K562 (cell line): ENCODE data around the gene CPNE2. TPM values are rescaled to one million over a fixed set of nuclear protein-coding genes. Genes with fewer than 3 reads are reported as not detected.

Experiments
- ATAC-seq: fragments of 200-7000 bp; cut with Tn5 transposase; 3 replicates; pipeline ENCODE4 v1.9.1; 2020; ENCODE audit warnings: moderate library complexity
- BruUV-seq: library from RNA; stranded (reverse); fragments of 400-500 nt; replicated peaks from 2 replicates; lab custom pipeline; 2021; lab: Mats Ljungman, UMichigan
- CTCF ChIA-PET: fragments of 300-600 bp; formaldehyde crosslinking; extraction: SDS; loops from one replicate; lab custom pipeline; 2021; ENCODE audit warnings: low intra/inter-chr PET ratio; lab: Yijun Ruan, JAX
- POLR2A ChIA-PET: fragments of 300-600, 350-650 bp; sonication (Branson Sonifier 250); formaldehyde crosslinking; extraction: SDS; loops from one replicate; lab custom pipeline; 2021; ENCODE audit warnings: antibody characterized with exemption, inconsistent platforms; lab: Yijun Ruan, JAX
- DNase-seq, 4 experiments: peaks; one replicate each; pipeline versions ENCODE4 v3.0.0 to v3.0.0-alpha.2; 2011 to 2018; ENCODE audit warnings: low spot score in 3 of 4, mixed read lengths in 3 of 4; ENCODE audit errors: extremely low read depth in 1 of 4
- FAIRE-seq: peaks from 2 replicates; lab custom pipeline; 2011; peaks lifted over from hg19 to GRCh38; lab: Jason Lieb, UNC
- H2AFZ ChIP-seq: 2 replicates; pipeline ENCODE4 v1.6.0; 2011; ENCODE audit warnings: low read depth, low read length, control low read depth, inconsistent platforms
- H3K27ac ChIP-seq: fragments of 200-600 bp; 3 replicates; pipeline ENCODE4 v1.8.0; 2011; ENCODE audit warnings: low read depth, mild to moderate bottlenecking, control low read depth, inconsistent platforms, low read length, moderate library complexity, mixed read lengths; ENCODE audit errors: extremely low read depth
- H3K27me3 ChIP-seq, 2 experiments: fragments of 300-600 bp in 1 of 2; 2 replicates in 1 of 2; 3 replicates in 1 of 2; pipeline versions ENCODE4 v1.6.0 to v1.8.0; 2011; ENCODE audit warnings: inconsistent platforms in 2 of 2, low read length in 2 of 2, mild to moderate bottlenecking in 1 of 2, mixed read lengths in 1 of 2, moderate library complexity in 1 of 2; ENCODE audit not compliant: control insufficient read depth in 2 of 2, insufficient read depth in 2 of 2
- H3K36me3 ChIP-seq: fragments of 300-600 bp; 3 replicates; pipeline ENCODE4 v1.8.0; 2011; ENCODE audit warnings: mild to moderate bottlenecking, low read length, inconsistent platforms; ENCODE audit not compliant: control insufficient read depth, insufficient read depth
- H3K4me1 ChIP-seq, 2 experiments: fragments of 200-600 bp in 1 of 2; replicated peaks in 1 of 2; 2 replicates in 1 of 2; 3 replicates in 1 of 2; pipeline versions ENCODE4 v1.5.1 to v1.8.0; 2011; ENCODE audit warnings: inconsistent platforms in 2 of 2, low read length in 2 of 2, mild to moderate bottlenecking in 1 of 2, mixed read lengths in 1 of 2, moderate library complexity in 1 of 2; ENCODE audit not compliant: control insufficient read depth in 2 of 2, insufficient read depth in 2 of 2
- H3K4me2 ChIP-seq: 2 replicates; pipeline ENCODE4 v1.6.1; 2011; ENCODE audit warnings: low read length, control low read depth, inconsistent platforms, mixed read lengths; ENCODE audit not compliant: insufficient read depth
- H3K4me3 ChIP-seq: fragments of 200-600 bp; sonication (generic), shearing (Covaris generic); 2 replicates; pipeline ENCODE4 v1.5.1; 2016; ENCODE audit warnings: control low read depth, inconsistent platforms
- H3K79me2 ChIP-seq: fragments of 200-600 bp; 3 replicates; pipeline ENCODE4 v1.8.0; 2011; ENCODE audit warnings: low read length, inconsistent platforms; ENCODE audit not compliant: control insufficient read depth, insufficient read depth
- H3K9ac ChIP-seq, 2 experiments: 2 replicates each; pipeline versions ENCODE4 v1.6.0 to v1.6.1; 2011; ENCODE audit warnings: low read depth in 2 of 2, low read length in 2 of 2, control low read depth in 1 of 2, inconsistent platforms in 1 of 2, mild to moderate bottlenecking in 1 of 2, mixed read lengths in 1 of 2; ENCODE audit not compliant: insufficient read depth in 1 of 2
- H3K9me1 ChIP-seq: one replicate; pipeline ENCODE4 v1.6.0; 2011; ENCODE audit warnings: inconsistent platforms, mild to moderate bottlenecking, low read length, moderate library complexity; ENCODE audit not compliant: control insufficient read depth, insufficient read depth
- H3K9me3 ChIP-seq: replicated peaks from 2 replicates; pipeline ENCODE4 v1.5.1; 2011; ENCODE audit warnings: low read depth, low read length, inconsistent platforms; ENCODE audit not compliant: control insufficient read depth, insufficient read depth
- H4K20me1 ChIP-seq: replicated peaks from 2 replicates; pipeline ENCODE4 v1.6.1; 2011; ENCODE audit warnings: low read length, inconsistent platforms, mixed read lengths; ENCODE audit not compliant: control insufficient read depth, insufficient read depth
- BACH1 ChIP-seq: fragments of 200-800 bp; sonication (Bioruptor generic); IDR thresholded peaks from 2 replicates; pipeline ENCODE4 v1.6.1; 2016; ENCODE audit warnings: missing genetic modification characterization, missing compliant biosample characterization
- CHCHD3 ChIP-seq: fragments of 250-450 bp; sonication (Bioruptor Pico); IDR thresholded peaks from 2 replicates; pipeline ENCODE4 v2.1.2; 2022; ENCODE audit warnings: mild to moderate bottlenecking
- GABPA ChIP-seq: fragments of 200-800 bp; sonication (Bioruptor generic); conservative IDR thresholded peaks from 2 replicates; pipeline ENCODE4 v1.6.1; 2016; ENCODE audit warnings: low read depth, missing genetic modification characterization, missing compliant biosample characterization
- JUN ChIP-seq, 2 experiments: sonication (generic) in 1 of 2; formaldehyde crosslinking in 1 of 2; IDR thresholded peaks; 2 replicates each; pipeline versions ENCODE4 v1.6.1 to v1.8.0; 2012 to 2022; ENCODE audit warnings: borderline replicate concordance in 2 of 2, mild to moderate bottlenecking in 2 of 2, improper control_type of control experiment in 1 of 2, low read depth in 1 of 2, low read length in 1 of 2, missing genetic modification reagents in 1 of 2
- MED1 ChIP-seq: sonication (generic); formaldehyde crosslinking; IDR thresholded peaks from 2 replicates; pipeline ENCODE4 v1.8.1; 2023; ENCODE audit warnings: missing genetic modification reagents, borderline replicate concordance
- NFIX ChIP-seq: fragments of 250-450 bp; sonication (Bioruptor Pico); IDR thresholded peaks from 2 replicates; pipeline ENCODE4 v1.4.0; 2020; ENCODE audit warnings: low read depth, mild to moderate bottlenecking, moderate library complexity
- PHF8 ChIP-seq: fragments of 200-600 bp; sonication (generic); IDR thresholded peaks from 2 replicates; pipeline ENCODE4 v1.6.1; 2012; ENCODE audit warnings: mixed run types, mild to moderate bottlenecking, inconsistent platforms, low read length, moderate library complexity, borderline replicate concordance
- SMAD4 ChIP-seq: fragments of 250-450 bp; sonication (Bioruptor Pico); conservative IDR thresholded peaks from 2 replicates; pipeline ENCODE4 v1.8.0; 2021; ENCODE audit warnings: inconsistent platforms, mild to moderate bottlenecking, moderate library complexity
- TRIM28 ChIP-seq: fragments of 450-650 bp; IDR thresholded peaks from 2 replicates; pipeline ENCODE4 v1.6.1; 2017
- XRCC5 ChIP-seq: fragments of 200-400 bp; formaldehyde crosslinking; IDR thresholded peaks from 2 replicates; pipeline ENCODE4 v1.6.1; 2017; ENCODE audit warnings: low read depth, mild to moderate bottlenecking, low read length
- ZKSCAN8 ChIP-seq: fragments of 200-800 bp; sonication (Bioruptor generic); IDR thresholded peaks from 2 replicates; pipeline ENCODE4 v1.6.1; 2016; ENCODE audit warnings: missing genetic modification characterization, missing compliant biosample characterization
- WGBS: fragments of 100-300 bp; shearing (Covaris generic); methylation state at CpG from one replicate; pipeline ENCODE4 v1.1.6; 2016; ENCODE audit warnings: low coverage, mixed read lengths; ENCODE audit not compliant: insufficient coverage; ENCODE audit errors: missing lambda C conversion rate; 5-methylcytosine and 5-hydroxymethylcytosine counted together
- in situ Hi-C: fragments of 300-500 bp; cut with MboI; formaldehyde crosslinking; loops from 4 replicates; pipeline ENCODE4 v1.15.0; 2018; ENCODE audit warnings: inconsistent platforms, mixed read lengths
- intact Hi-C: fragments of 100-400 bp; cut with micrococcal nuclease; formaldehyde crosslinking; loops from 2 replicates; pipeline ENCODE4 v1.14.2; 2022
- polyA plus RNA-seq, 8 experiments: library from polyadenylated mRNA; depleted of rRNA in 4 of 8; stranded (reverse) in 5 of 8; unstranded in 3 of 8; fragments of >200 nt; fragmentation: Nextera tagmentation in 2 of 8; fragmentation: Illumina TruSeq in 1 of 8; extraction: Ambion mirVana in 2 of 8; extraction: Trizol in 1 of 8; gene quantifications; 2 replicates each; pipeline versions ENCODE4 v1.2.1 to v1.2.3, GENCODE V29; 2011 to 2014; ENCODE audit warnings: inconsistent platforms in 1 of 8, missing spikeins in 1 of 8
- total RNA-seq, 7 experiments: library from RNA; depleted of rRNA in 6 of 7; stranded (reverse); fragments of >200 nt in 6 of 7; fragmentation: Illumina TruSeq in 2 of 7; extraction: Trizol in 2 of 7; gene quantifications; 2 replicates each; pipeline versions ENCODE4 v1.2.1 to v1.2.3, GENCODE V29; 2011 to 2021; ENCODE audit warnings: low replicate concordance in 1 of 7
- TF ChIP-seq, protein P1 (sequence below): sonication (generic); formaldehyde crosslinking; IDR thresholded peaks from 2 replicates; pipeline ENCODE4 v1.8.0; 2022; ENCODE audit warnings: missing genetic modification reagents, mild to moderate bottlenecking, borderline replicate concordance
- TF ChIP-seq, protein P2 (sequence below): fragments of 250-450 bp; sonication (Bioruptor Pico); IDR thresholded peaks from 2 replicates; pipeline ENCODE4 v1.4.0; 2020

The CPNE2 gene
- total and polyA plus RNA-seq, 9 of the 15 experiments (the other 6 are each of a cell fraction or from before 2014, with no cell fraction given): 3.0 to 13.9 (median 8.6) TPM

DNA sequence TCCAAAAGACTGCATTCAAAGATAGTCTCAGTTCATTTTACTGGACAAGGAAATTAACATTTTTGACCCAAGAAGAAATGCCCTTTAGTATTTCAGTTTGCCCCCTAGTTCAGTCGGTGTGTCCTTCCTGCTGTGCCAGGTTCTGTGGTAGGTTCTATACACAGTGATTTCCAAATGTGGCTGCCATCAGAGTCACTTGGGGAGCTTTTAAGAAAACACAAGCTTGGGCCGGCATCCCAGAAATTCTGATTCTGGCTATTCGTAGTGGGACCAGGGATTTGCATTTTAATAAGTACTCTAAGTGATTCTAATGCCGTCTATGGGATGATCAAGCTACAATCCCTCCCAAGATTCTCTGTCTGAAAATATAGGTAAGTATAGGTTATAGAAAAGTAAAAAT is 103.9 kb downstream of the CPNE2 start:
- H3K79me2 ChIP-seq: peaks cover 59% of the 10 kb centered on the region
- ChIA-PET POLR2A (interaction anchor here (0.9 to 1.5 kb wide), 2 partner anchors 10 to 16 kb away, joined by 3 to 4 read pairs; no protein-coding TSS in a partner anchor), CTCF (no interaction called here)
- in situ Hi-C loops (no loop called here), intact Hi-C loops (no loop called here)
- no peak overlapping the region for H3K27ac ChIP-seq
- 89% methylated on average over 4 of the region's 4 CpGs for WGBS
- no peaks in the 10 kb centered on the region; a peak in 1 of 5 replicates for H3K4me1 ChIP-seq
- ATAC-seq (no peak), DNase-seq (no peak), FAIRE-seq (no peak)
- H3K9me3 ChIP-seq: no peaks in the 10 kb centered on the region
- no peak overlapping the region for H3K4me3 ChIP-seq
- no peaks in the 10 kb centered on the region for H3K27me3 ChIP-seq
- H3K9ac ChIP-seq: no peak overlapping the region
- no peak overlapping the region for H2AFZ ChIP-seq
- no peaks in the 10 kb centered on the region for H3K9me1 ChIP-seq
- no peaks in the 10 kb centered on the region for H4K20me1 ChIP-seq
- TF ChIP-seq GABPA (no peak), JUN (IDR thresholded peaks at IDR 0.05; ENCODE audit: borderline replicate concordance, low read depth, low read length) (no peak), JUN (CRISPR knock-in tag; IDR thresholded peaks at IDR 0.05; ENCODE audit: borderline replicate concordance) (no peak), CHCHD3 (CRISPR knock-in tag) (no peak), XRCC5 (no peak), TRIM28 (no peak), NFIX (CRISPR knock-in tag) (no peak), PHF8 (no peak), ZKSCAN8 (CRISPR knock-in tag) (no peak), MED1 (CRISPR knock-in tag) (no peak), SMAD4 (CRISPR knock-in tag) (no peak), BACH1 (tag) (no peak)
- TF ChIP-seq, protein P1, sequence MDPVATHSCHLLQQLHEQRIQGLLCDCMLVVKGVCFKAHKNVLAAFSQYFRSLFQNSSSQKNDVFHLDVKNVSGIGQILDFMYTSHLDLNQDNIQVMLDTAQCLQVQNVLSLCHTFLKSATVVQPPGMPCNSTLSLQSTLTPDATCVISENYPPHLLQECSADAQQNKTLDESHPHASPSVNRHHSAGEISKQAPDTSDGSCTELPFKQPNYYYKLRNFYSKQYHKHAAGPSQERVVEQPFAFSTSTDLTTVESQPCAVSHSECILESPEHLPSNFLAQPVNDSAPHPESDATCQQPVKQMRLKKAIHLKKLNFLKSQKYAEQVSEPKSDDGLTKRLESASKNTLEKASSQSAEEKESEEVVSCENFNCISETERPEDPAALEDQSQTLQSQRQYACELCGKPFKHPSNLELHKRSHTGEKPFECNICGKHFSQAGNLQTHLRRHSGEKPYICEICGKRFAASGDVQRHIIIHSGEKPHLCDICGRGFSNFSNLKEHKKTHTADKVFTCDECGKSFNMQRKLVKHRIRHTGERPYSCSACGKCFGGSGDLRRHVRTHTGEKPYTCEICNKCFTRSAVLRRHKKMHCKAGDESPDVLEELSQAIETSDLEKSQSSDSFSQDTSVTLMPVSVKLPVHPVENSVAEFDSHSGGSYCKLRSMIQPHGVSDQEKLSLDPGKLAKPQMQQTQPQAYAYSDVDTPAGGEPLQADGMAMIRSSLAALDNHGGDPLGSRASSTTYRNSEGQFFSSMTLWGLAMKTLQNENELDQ (CRISPR knock-in tag): no peak
- TF ChIP-seq, protein P2, sequence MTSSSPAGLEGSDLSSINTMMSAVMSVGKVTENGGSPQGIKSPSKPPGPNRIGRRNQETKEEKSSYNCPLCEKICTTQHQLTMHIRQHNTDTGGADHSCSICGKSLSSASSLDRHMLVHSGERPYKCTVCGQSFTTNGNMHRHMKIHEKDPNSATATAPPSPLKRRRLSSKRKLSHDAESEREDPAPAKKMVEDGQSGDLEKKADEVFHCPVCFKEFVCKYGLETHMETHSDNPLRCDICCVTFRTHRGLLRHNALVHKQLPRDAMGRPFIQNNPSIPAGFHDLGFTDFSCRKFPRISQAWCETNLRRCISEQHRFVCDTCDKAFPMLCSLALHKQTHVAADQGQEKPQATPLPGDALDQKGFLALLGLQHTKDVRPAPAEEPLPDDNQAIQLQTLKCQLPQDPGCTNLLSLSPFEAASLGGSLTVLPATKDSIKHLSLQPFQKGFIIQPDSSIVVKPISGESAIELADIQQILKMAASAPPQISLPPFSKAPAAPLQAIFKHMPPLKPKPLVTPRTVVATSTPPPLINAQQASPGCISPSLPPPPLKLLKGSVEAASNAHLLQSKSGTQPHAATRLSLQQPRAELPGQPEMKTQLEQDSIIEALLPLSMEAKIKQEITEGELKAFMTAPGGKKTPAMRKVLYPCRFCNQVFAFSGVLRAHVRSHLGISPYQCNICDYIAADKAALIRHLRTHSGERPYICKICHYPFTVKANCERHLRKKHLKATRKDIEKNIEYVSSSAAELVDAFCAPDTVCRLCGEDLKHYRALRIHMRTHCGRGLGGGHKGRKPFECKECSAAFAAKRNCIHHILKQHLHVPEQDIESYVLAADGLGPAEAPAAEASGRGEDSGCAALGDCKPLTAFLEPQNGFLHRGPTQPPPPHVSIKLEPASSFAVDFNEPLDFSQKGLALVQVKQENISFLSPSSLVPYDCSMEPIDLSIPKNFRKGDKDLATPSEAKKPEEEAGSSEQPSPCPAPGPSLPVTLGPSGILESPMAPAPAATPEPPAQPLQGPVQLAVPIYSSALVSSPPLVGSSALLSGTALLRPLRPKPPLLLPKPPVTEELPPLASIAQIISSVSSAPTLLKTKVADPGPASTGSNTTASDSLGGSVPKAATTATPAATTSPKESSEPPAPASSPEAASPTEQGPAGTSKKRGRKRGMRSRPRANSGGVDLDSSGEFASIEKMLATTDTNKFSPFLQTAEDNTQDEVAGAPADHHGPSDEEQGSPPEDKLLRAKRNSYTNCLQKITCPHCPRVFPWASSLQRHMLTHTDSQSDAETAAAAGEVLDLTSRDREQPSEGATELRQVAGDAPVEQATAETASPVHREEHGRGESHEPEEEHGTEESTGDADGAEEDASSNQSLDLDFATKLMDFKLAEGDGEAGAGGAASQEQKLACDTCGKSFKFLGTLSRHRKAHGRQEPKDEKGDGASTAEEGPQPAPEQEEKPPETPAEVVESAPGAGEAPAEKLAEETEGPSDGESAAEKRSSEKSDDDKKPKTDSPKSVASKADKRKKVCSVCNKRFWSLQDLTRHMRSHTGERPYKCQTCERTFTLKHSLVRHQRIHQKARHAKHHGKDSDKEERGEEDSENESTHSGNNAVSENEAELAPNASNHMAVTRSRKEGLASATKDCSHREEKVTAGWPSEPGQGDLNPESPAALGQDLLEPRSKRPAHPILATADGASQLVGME (CRISPR knock-in tag): no peak
- 0 out of 3 replicates have a peak, but pooled peaks cover 4% of the 10 kb centered on the region for H3K36me3 ChIP-seq
- no TSS peak for BruUV-seq
- no peak overlapping the region for H3K4me2 ChIP-seq
